BJ (cell line): Measurements from ENCODE around the gene SERPINB4. TPM values are rescaled to one million over a fixed set of nuclear protein-coding genes. Genes with fewer than 3 reads are reported as not detected.
"Not testable (repeated sequence)": the region's sequence is repeated elsewhere in the genome, so short reads cannot be mapped to it uniquely, and the experiment has no call there.

Experiments
- CTCF ChIA-PET: fragments of 350-600 bp; formaldehyde crosslinking; extraction: SDS; loops from one replicate; lab custom pipeline; 2021; ENCODE audit warnings: antibody characterized with exemption, inconsistent platforms; lab: Yijun Ruan, JAX
- POLR2A ChIA-PET: fragments of 300-600 bp; sonication (Branson Sonifier 250); formaldehyde crosslinking; extraction: SDS; loops from one replicate; lab custom pipeline; 2021; ENCODE audit warnings: antibody characterized with exemption; lab: Charles Lee
- DNase-seq: peaks from one replicate; pipeline ENCODE4 v3.0.0-alpha.2; 2011; ENCODE audit warnings: low read depth
- H3K27me3 ChIP-seq: 2 replicates; pipeline ENCODE4 v1.6.0; 2011; ENCODE audit warnings: low read length; ENCODE audit not compliant: control insufficient read depth, insufficient read depth
- H3K36me3 ChIP-seq: 2 replicates; pipeline ENCODE4 v1.5.1; 2011; ENCODE audit warnings: low read length; ENCODE audit not compliant: control insufficient read depth, insufficient read depth
- H3K4me3 ChIP-seq: 2 replicates; pipeline ENCODE4 v1.5.1; 2011; ENCODE audit warnings: low read depth, mild to moderate bottlenecking, control low read depth, low read length
- polyA plus RNA-seq: library from polyadenylated mRNA; depleted of rRNA; stranded (reverse); fragments of >200 nt; gene quantifications from 2 replicates; pipeline ENCODE4 v1.2.3, GENCODE V29; 2011
- TF ChIP-seq, protein P1 (sequence below): IDR thresholded peaks from 2 replicates; pipeline ENCODE4 v1.5.1; 2011; ENCODE audit warnings: low read depth, mild to moderate bottlenecking, control low read depth, inconsistent platforms, low read length, moderate library complexity; ENCODE audit not compliant: insufficient read depth

The SERPINB4 gene
- polyA plus RNA-seq, 1 experiment, result 0.06 TPM

DNA sequence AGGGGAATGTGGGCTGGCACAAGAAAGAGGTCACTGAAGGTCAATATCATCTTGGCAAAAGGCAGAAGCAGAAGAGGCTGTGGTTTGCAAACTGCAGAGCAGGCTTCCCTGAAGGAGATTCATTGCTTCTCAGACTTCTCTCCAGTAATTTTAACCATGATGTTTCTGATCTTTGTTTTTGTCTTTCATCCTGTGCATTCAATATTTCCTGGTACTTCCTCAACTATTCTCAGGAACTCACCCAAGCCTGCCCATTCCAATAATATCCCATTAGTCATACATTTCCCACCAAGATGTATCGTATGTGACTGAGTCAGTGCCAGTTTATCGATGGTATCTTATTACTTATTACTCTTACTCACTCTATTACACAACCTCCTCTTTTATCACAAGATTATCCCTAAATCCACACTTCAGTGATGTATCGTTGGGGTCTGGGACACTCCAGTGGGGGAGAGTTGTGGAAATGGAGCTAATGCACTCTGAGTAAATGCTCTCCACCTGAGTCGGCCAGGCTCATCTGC, 2.8 kb downstream of the SERPINB4 start:
- DNase-seq, H3K27me3 ChIP-seq, H3K4me3 ChIP-seq, CTCF ChIA-PET, H3K36me3 ChIP-seq, POLR2A ChIA-PET: not testable (repeated sequence)

DNA sequence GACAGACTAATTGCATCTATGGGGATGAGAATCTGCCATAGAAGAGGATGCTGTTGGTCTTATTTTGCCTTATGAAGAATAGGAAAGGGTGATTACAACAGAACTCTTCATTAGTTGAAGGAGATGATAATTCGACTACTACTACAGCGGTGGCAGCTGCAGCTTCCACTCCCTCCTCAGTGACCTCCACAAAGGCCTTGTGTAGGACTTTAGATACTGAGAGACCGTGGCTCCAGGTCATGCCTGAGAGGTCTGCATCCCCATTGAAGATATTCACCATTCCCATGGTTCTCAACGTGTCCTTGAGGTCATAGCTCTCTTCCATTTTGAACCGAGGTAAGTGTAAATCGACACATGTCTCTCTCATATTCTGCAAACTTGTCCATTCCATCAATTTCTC, 6.4 kb downstream of the SERPINB4 start:
- DNase-seq, result no peak
- ChIA-PET CTCF (no interaction called here), POLR2A (no interaction called here)
- Histone ChIP-seq H3K36me3 (no peaks in the 10 kb centered on the region), H3K4me3 (no peak overlapping the region), H3K27me3 (no peaks in the 10 kb centered on the region)
- TF ChIP-seq, protein P1, sequence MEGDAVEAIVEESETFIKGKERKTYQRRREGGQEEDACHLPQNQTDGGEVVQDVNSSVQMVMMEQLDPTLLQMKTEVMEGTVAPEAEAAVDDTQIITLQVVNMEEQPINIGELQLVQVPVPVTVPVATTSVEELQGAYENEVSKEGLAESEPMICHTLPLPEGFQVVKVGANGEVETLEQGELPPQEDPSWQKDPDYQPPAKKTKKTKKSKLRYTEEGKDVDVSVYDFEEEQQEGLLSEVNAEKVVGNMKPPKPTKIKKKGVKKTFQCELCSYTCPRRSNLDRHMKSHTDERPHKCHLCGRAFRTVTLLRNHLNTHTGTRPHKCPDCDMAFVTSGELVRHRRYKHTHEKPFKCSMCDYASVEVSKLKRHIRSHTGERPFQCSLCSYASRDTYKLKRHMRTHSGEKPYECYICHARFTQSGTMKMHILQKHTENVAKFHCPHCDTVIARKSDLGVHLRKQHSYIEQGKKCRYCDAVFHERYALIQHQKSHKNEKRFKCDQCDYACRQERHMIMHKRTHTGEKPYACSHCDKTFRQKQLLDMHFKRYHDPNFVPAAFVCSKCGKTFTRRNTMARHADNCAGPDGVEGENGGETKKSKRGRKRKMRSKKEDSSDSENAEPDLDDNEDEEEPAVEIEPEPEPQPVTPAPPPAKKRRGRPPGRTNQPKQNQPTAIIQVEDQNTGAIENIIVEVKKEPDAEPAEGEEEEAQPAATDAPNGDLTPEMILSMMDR, result no peak

DNA sequence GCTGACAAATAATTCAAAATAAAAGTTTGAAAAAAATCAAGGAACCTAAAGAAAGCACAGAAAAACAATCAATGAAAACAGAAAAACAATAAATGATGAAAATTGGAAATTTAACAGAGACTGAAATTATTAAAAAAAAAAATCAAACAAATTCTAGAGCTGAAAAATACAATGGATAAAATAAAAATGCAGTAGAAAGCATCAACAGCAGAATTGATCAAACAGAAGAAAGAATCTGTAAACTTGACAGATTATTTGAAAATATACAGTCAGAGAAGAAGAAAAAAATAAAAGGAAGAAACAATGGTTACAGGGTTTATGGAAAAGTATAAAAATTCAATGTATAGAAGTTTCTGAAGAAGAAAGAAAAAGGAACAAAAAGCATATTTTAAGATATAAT, 16.2 kb downstream of the SERPINB4 start:
- CTCF ChIA-PET, result no interaction called here
- TF ChIP-seq, protein P1, result no peak
- Histone ChIP-seq H3K4me3 (no peak overlapping the region), H3K36me3 (no peaks in the 10 kb centered on the region), H3K27me3 (no peaks in the 10 kb centered on the region)
- POLR2A ChIA-PET, result no interaction called here
- no peak for DNase-seq

DNA sequence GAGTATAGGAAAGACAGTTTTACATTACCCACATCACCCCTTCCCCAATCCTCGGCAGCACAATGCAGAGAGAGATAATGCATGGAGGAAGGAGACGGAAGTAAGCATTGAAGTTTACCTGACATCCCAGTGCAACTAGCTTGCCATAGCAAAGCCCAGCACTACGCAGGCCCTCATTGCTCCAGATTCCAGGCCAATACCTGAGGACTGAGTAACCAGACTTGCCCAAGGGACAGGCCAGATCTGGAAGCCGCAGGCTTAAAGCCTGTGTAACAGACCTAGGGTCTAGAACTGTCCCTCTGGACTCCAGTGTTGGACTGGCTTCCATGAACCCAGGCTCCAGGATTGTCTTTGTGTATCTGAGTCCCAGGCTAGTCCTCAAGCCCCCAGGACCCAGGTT, 17.6 kb downstream of the SERPINB4 start:
- DNase-seq, result no peak
- CTCF ChIA-PET, result no interaction called here
- POLR2A ChIA-PET, result no interaction called here
- Histone ChIP-seq H3K27me3 (no peaks in the 10 kb centered on the region), H3K4me3 (no peak overlapping the region), H3K36me3 (no peaks in the 10 kb centered on the region)
- TF ChIP-seq, protein P1, result no peak

DNA sequence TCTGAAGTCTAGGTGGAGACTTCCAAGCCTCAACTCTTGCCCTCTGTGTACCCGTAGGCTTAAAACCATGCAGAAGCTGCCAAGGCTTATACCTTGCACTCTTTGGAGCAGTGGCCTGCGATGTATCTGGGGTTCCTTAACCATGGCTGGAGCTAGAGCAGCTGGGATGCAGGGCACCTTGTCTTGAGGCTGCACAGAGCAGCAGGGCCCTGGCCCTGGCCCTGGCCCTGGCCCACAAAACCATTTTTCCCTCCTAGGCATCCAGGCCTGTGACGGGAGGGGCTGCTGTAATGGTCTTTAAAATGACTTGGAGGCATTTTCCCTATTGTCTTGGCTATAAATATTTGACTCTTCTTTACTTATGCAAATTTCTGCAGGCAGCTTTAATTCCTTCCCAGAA, 19.2 kb downstream of the SERPINB4 start:
- Histone ChIP-seq H3K27me3 (no peaks in the 10 kb centered on the region), H3K36me3 (no peaks in the 10 kb centered on the region), H3K4me3 (no peak overlapping the region)
- CTCF ChIA-PET, result no interaction called here
- POLR2A ChIA-PET, result no interaction called here
- DNase-seq, result no peak
- TF ChIP-seq, protein P1, result no peak

DNA sequence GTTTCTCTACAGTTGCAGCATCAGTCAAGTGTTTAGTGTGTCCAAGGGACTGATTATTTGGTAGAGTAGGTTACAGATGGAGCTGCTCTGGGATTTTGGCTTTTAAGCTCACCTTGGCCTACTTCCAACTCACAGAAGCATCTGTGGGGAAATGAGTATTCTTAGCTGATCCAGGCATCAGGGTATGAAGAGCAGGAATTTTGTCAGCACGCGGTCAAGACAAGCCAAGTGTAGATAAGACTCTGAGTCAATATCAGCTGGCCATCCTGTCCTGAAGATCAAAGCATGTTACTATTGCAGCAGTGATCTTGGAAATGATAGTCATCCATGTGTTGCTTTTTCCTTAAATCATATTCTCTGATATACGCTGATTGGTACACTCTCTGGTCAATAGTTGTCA, 24.4 kb downstream of the SERPINB4 start:
- POLR2A ChIA-PET, result no interaction called here
- Histone ChIP-seq H3K36me3 (no peaks in the 10 kb centered on the region), H3K27me3 (no peaks in the 10 kb centered on the region), H3K4me3 (no peak overlapping the region)
- no peak for DNase-seq
- CTCF ChIA-PET, result interaction anchor here (0.6 kb wide), 1 partner anchor 68 kb away, joined by 4 read pairs; no protein-coding TSS in a partner anchor
- TF ChIP-seq, protein P1, result no peak
